K562 (cell line): ENCODE measurements around the gene TMEM126B. TPM values are rescaled to one million over a fixed set of nuclear protein-coding genes. Genes with fewer than 3 reads are reported as not detected.

Experiments used
- ASH1L ChIP-seq: fragments of 450-650 bp; IDR thresholded peaks from 2 replicates; pipeline ENCODE4 v1.6.1; 2018; ENCODE audit warnings: borderline replicate concordance, mild to moderate bottlenecking, low read depth; ENCODE audit not compliant: partially characterized antibody
- BCLAF1 ChIP-seq, 2 experiments: fragments of 450-650 bp in 1 of 2; IDR thresholded peaks; 2 replicates each; pipeline ENCODE4 v1.6.1; 2011 to 2017; ENCODE audit warnings: low read depth in 2 of 2, antibody characterized with exemption in 1 of 2, borderline replicate concordance in 1 of 2, low read length in 1 of 2, mild to moderate bottlenecking in 1 of 2, mixed read lengths in 1 of 2; ENCODE audit not compliant: control insufficient read depth in 1 of 2
- EHMT2 ChIP-seq: fragments of 450-650 bp; IDR thresholded peaks from 2 replicates; pipeline ENCODE4 v1.6.1; 2018; ENCODE audit warnings: antibody characterized with exemption
- ELK1 ChIP-seq: sonication (generic); formaldehyde crosslinking; IDR thresholded peaks from 2 replicates; pipeline ENCODE4 v1.8.1; 2022; ENCODE audit warnings: missing genetic modification reagents
- ETS1 ChIP-seq: conservative IDR thresholded peaks from 2 replicates; pipeline ENCODE4 v1.6.1; 2011; ENCODE audit warnings: low read depth, mild to moderate bottlenecking, low read length; ENCODE audit not compliant: control insufficient read depth
- FOXA3 ChIP-seq, 2 experiments: fragments of 450-650 bp in 1 of 2; sonication (generic) in 1 of 2; formaldehyde crosslinking; IDR thresholded peaks in 1 of 2; conservative IDR thresholded peaks in 1 of 2; 2 replicates each; pipeline versions ENCODE4 v1.4.0 to v1.8.0; 2020 to 2022; ENCODE audit warnings: mild to moderate bottlenecking in 2 of 2, missing genetic modification reagents in 1 of 2
- GABPB2 ChIP-seq: fragments of 250-450 bp; sonication (Bioruptor Pico); conservative IDR thresholded peaks from 2 replicates; pipeline ENCODE4 v1.5.1; 2021; ENCODE audit warnings: mild to moderate bottlenecking
- HNRNPUL1 ChIP-seq: fragments of 200-400 bp; formaldehyde crosslinking; IDR thresholded peaks from 2 replicates; pipeline ENCODE4 v1.6.1; 2017; ENCODE audit warnings: low read length
- NFYB ChIP-seq: IDR thresholded peaks from 2 replicates; pipeline ENCODE4 v1.6.1; 2011; ENCODE audit warnings: mild to moderate bottlenecking, moderate library complexity; ENCODE audit not compliant: insufficient read length; ENCODE audit errors: extremely low read depth
- PHB ChIP-seq: fragments of 250-450 bp; sonication (Bioruptor Pico); IDR thresholded peaks from 2 replicates; pipeline ENCODE4 v1.5.0; 2021
- SMARCA5 ChIP-seq: fragments of 450-650 bp; IDR thresholded peaks from 2 replicates; pipeline ENCODE4 v1.6.1; 2016
- SMARCE1 ChIP-seq: fragments of 450-650 bp; IDR thresholded peaks from 2 replicates; pipeline ENCODE4 v1.7.1; 2016; ENCODE audit warnings: mild to moderate bottlenecking
- TFAP4 ChIP-seq: sonication (generic); formaldehyde crosslinking; IDR thresholded peaks from 2 replicates; pipeline ENCODE4 v1.8.0; 2022; ENCODE audit warnings: missing genetic modification reagents, mild to moderate bottlenecking, moderate library complexity, borderline replicate concordance
- THAP7 ChIP-seq: fragments of 250-450 bp; sonication (Bioruptor Pico); IDR thresholded peaks from 2 replicates; pipeline ENCODE4 v1.5.0; 2021
- THRA ChIP-seq: fragments of 450-650 bp; IDR thresholded peaks from 2 replicates; pipeline ENCODE4 v1.6.1; 2017; ENCODE audit warnings: mild to moderate bottlenecking, moderate library complexity
- ZSCAN32 ChIP-seq: fragments of 450-650 bp; formaldehyde crosslinking; IDR thresholded peaks from 2 replicates; pipeline ENCODE4 v1.4.0; 2020; ENCODE audit warnings: mild to moderate bottlenecking, moderate library complexity
- polyA plus RNA-seq, 8 experiments: library from polyadenylated mRNA; depleted of rRNA in 4 of 8; stranded (reverse) in 5 of 8; unstranded in 3 of 8; fragments of >200 nt; fragmentation: Nextera tagmentation in 2 of 8; fragmentation: Illumina TruSeq in 1 of 8; extraction: Ambion mirVana in 2 of 8; extraction: Trizol in 1 of 8; gene quantifications; 2 replicates each; pipeline versions ENCODE4 v1.2.1 to v1.2.3, GENCODE V29; 2011 to 2014; ENCODE audit warnings: inconsistent platforms in 1 of 8, missing spikeins in 1 of 8
- total RNA-seq, 7 experiments: library from RNA; depleted of rRNA in 6 of 7; stranded (reverse); fragments of >200 nt in 6 of 7; fragmentation: Illumina TruSeq in 2 of 7; extraction: Trizol in 2 of 7; gene quantifications; 2 replicates each; pipeline versions ENCODE4 v1.2.1 to v1.2.3, GENCODE V29; 2011 to 2021; ENCODE audit warnings: low replicate concordance in 1 of 7

The TMEM126B gene
- total and polyA plus RNA-seq, 9 of the 15 experiments (the other 6 are each of a cell fraction or from before 2014, with no cell fraction given) = 85.5 to 226 (median 164) TPM

- TF ChIP-seq THAP7 = 0 out of 2 replicates have a peak, but pooled peaks have one; percentile 43
- no peak for TF ChIP-seq SMARCE1
- no peak; the same call in 1 of the 2 replicates for TF ChIP-seq ETS1
- no peak for TF ChIP-seq HNRNPUL1
- TF ChIP-seq TFAP4 (CRISPR knock-in tag) = peak; percentile 80; the same call in 1 of the 2 replicates
- no peak for TF ChIP-seq EHMT2
- no peak for TF ChIP-seq PHB (CRISPR knock-in tag)
- TF ChIP-seq SMARCA5 = no peak
- no peak for TF ChIP-seq NFYB
- TF ChIP-seq ELK1 = no peak
- no peak for TF ChIP-seq ZSCAN32 (CRISPR knock-in tag)
- no peak for TF ChIP-seq THRA
- no peak for TF ChIP-seq FOXA3 (CRISPR knock-in tag; conservative IDR thresholded peaks at IDR 0.05 in 1 of 2, IDR thresholded peaks at IDR 0.05 in 1 of 2)
- TF ChIP-seq GABPB2 (CRISPR knock-in tag) = no peak
- TF ChIP-seq ASH1L = no peak
- TF ChIP-seq BCLAF1 (IDR thresholded peaks at IDR 0.05; ENCODE audit: borderline replicate concordance in 1 of 2, control insufficient read depth in 1 of 2, low read depth in 2 of 2, low read length in 1 of 2) = no peak
Measured at GRCh38 chr11:85647604-85648299, 19.4 kb downstream of the TMEM126B start, which contains the start of gene TMEM126A (continued).
